GM21367 (cell line): ENCODE measurements around the gene CPED1.

Source experiments
- ATAC-seq: cut with Tn5 transposase; IDR thresholded peaks from one replicate; pipeline ENCODE4 v1.9.1; 2021; ENCODE audit not compliant: unreplicated experiment

CPED1 gene

GRCh38 chr7:121126801-121127534, 138.5 kb downstream of the CPED1 start:
- no peak for ATAC-seq

- ATAC-seq, result no peak
These were observed 144.4 kb downstream of the CPED1 start for GRCh38 chr7:121132940-121133339.

- no peak for ATAC-seq
These were observed 144.9 kb downstream of the CPED1 start for GRCh38 chr7:121133444-121133843.

- no peak for ATAC-seq
These were observed 149.1 kb downstream of the CPED1 start for GRCh38 chr7:121137580-121137979.

GRCh38 chr7:121138262-121138933, 149.9 kb downstream of the CPED1 start:
- ATAC-seq, result peak; percentile 100

- no peak for ATAC-seq
These were observed 150.9 kb downstream of the CPED1 start for GRCh38 chr7:121139427-121139826.

GRCh38 chr7:121140790-121141189, 152.3 kb downstream of the CPED1 start:
- no peak for ATAC-seq

GRCh38 chr7:121151774-121152221, 163.3 kb downstream of the CPED1 start:
- no peak for ATAC-seq

GRCh38 chr7:121153411-121153810, 164.9 kb downstream of the CPED1 start:
- no peak for ATAC-seq

GRCh38 chr7:121153995-121154394, 165.5 kb downstream of the CPED1 start:
- no peak for ATAC-seq

- no peak for ATAC-seq
These were observed 168.3 kb downstream of the CPED1 start for GRCh38 chr7:121156825-121157224.

GRCh38 chr7:121157341-121157751, 168.8 kb downstream of the CPED1 start:
- no peak for ATAC-seq

- ATAC-seq, result no peak
These were observed 169.5 kb downstream of the CPED1 start for GRCh38 chr7:121157885-121158590.

GRCh38 chr7:121158665-121159064, 170.2 kb downstream of the CPED1 start:
- ATAC-seq, result no peak

- ATAC-seq, result no peak
These were observed 171.0 kb downstream of the CPED1 start for GRCh38 chr7:121159553-121159952.

- ATAC-seq, result no peak
These were observed 171.9 kb downstream of the CPED1 start for GRCh38 chr7:121160150-121161008.

- ATAC-seq, result no peak
These were observed 175.2 kb downstream of the CPED1 start for GRCh38 chr7:121163699-121164098.

GRCh38 chr7:121164247-121164646, 175.7 kb downstream of the CPED1 start:
- no peak for ATAC-seq

- no peak for ATAC-seq
These were observed 178.4 kb downstream of the CPED1 start for GRCh38 chr7:121166916-121167315.

GRCh38 chr7:121167971-121168370, 179.5 kb downstream of the CPED1 start:
- ATAC-seq, result no peak

- ATAC-seq, result no peak
These were observed 181.0 kb downstream of the CPED1 start for GRCh38 chr7:121169469-121169868.
